ENCODE measurements around the gene YIPF1.

Gene YIPF1

DNA sequence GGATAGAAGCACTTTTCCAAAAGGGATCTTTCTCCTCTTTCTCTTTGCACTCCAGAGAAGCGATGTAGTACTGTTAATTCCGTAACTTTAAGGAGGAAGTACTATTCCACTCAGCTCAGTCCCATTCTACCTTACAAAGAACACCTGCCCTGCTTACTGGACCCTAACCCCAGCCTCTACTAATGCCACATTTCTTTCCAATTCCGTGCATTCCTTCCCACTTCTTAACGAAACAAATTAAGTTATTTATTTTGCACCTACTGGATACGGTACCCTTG, 52.0 kb downstream of the YIPF1 start:
- TF ChIP-seq GATA3 (IDR thresholded peaks at IDR 0.05; ENCODE audit: low read depth, low read length) (no peak), GATA2 (IDR thresholded peaks at IDR 0.05; ENCODE audit: low read depth, low read length) (no peak)

DNA sequence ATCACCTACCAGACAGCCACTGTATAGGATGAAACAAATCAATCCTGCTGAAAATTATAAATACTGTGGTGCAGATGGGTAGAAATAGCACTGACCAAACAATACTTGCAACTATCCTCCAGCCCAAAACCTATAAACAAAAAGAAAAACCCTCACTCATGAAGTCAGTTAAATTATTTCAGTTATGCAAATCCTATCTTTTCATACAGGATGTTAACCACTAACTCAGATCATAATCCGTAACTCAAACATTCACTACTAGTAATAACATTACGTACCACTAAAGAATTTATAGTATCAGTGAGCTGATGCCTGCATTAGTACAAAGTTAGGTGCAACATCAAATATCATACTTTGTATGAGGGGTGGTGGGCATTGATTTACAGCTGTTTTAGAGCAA, 54.1 kb downstream of the YIPF1 start:
- TF ChIP-seq GATA2 (IDR thresholded peaks at IDR 0.05; ENCODE audit: low read depth, low read length) (no peak), GATA3 (IDR thresholded peaks at IDR 0.05; ENCODE audit: low read depth, low read length) (no peak)

DNA sequence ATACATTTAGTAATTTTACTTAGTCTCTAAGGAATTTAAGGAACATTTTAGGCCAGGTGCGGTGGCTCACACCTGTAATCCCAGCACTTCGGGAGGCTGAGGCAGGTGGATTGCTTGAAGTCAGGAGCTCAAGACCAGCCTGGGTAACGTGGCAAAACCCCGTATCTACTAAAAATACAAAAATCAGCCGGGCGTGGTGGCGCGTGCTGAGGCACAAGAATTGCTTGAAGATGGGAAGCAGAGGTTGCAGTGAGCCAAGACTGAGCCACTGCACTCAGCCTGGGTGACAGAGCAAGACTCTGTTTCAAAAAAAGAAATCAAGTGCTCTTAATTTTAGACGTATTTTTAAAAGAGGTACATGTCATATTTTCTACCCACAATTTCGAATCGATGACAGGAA, 54.8 kb downstream of the YIPF1 start:
- TF ChIP-seq GATA2 (IDR thresholded peaks at IDR 0.05; ENCODE audit: low read depth, low read length), result no peak

DNA sequence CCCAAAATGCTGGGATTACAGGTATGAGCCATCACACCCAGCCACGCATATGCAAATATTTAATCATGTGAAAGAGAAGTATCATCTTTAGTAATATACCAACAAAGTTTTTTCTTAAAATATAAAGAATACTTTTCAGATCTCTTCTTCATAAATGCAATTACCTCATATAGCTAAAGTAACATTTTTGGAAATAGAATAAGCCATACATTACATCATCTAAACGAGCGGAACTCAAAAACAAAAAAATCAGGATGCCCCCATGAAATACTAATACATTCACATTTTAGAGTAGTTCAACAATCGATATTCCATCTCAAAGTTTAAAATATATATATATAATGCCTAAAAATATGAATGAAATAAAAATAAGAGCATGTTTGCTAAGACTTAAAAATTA, 56.2 kb downstream of the YIPF1 start:
- TF ChIP-seq GATA3 (IDR thresholded peaks at IDR 0.05; ENCODE audit: low read depth, low read length) (no peak), GATA2 (IDR thresholded peaks at IDR 0.05; ENCODE audit: low read depth, low read length) (no peak)

DNA sequence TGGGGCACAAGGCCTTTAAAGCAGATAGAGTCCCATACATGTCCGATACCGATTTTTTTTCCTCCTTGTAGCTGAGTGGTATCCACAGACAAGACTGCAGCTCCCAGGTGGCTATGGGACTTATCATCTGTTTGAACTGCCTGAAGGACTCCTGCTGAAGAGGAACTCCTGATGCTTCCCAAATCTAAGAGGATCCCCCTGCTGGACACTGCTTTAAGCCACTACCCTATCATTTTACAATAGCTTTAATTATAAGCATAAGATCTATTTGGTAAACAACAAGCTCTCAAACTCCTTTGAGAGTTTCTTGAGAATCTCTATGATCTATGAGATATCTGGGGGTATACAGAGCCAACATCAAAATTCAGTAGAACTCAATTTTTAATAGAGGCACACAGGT, 63.2 kb downstream of the YIPF1 start:
- TF ChIP-seq GATA3 (IDR thresholded peaks at IDR 0.05; ENCODE audit: low read depth, low read length) (no peak), GATA2 (IDR thresholded peaks at IDR 0.05; ENCODE audit: low read depth, low read length) (no peak)

DNA sequence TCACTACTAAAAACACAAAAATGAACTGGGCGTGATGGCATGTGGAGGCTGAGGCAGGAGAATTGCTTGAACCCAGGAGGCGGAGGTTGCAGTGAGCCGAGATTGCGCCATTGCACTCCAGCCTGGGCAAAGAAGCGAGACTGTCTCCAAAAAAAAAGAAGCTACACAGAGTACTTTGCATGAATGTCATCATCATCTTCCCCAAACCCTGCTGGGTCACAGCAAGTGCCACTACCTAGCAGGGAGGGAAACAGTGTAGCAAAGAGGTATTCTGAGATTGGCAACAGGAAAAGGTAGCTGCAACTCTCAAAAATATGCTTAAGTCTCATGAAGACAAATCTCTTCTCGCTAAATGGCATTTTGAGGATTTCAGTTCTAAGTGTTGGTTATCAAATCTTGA, 64.3 kb downstream of the YIPF1 start:
- TF ChIP-seq GATA2 (IDR thresholded peaks at IDR 0.05; ENCODE audit: low read depth, low read length), result no peak
- TF ChIP-seq GATA3 (IDR thresholded peaks at IDR 0.05; ENCODE audit: low read depth, low read length), result no peak

DNA sequence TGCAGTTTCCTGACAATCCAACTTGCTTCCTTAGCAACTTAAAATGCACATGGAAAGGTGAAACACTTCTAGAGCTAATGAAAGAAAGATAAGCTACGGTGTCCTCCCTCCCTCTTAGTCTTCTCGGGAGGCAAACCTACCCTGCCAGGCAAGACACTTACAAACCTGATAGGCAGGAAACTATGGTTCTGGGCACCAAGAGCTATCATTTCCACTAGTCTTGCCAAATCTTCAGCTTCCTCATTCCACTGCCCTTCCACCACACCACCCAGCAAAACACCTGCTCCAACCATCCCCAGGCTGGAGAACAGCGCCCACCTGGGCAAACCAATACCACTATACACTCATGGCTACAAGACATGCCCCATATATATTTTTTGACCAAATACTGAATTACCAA, 66.7 kb downstream of the YIPF1 start:
- TF ChIP-seq GATA3 (IDR thresholded peaks at IDR 0.05; ENCODE audit: low read depth, low read length) (no peak), GATA2 (IDR thresholded peaks at IDR 0.05; ENCODE audit: low read depth, low read length) (no peak)

DNA sequence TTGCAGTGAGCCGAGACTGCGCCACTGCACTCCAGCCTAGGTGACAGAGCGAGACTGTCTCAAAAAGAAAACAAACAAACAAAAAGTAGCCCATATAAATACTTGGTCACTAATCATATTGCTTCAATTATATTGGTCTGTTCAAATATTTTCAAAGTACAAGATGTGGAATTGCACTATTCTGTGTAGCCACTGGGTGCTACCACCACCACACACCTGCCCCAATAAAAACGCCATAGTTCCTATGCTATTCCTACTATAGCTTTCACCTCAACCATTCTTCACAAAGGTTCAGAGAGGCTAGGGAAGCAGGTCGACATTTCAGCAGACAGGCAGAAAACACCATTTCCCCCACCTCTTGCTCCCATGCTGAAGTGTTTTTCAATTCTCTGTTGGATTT, 68.2 kb downstream of the YIPF1 start:
- TF ChIP-seq GATA3 (IDR thresholded peaks at IDR 0.05; ENCODE audit: low read depth, low read length) (no peak), GATA2 (IDR thresholded peaks at IDR 0.05; ENCODE audit: low read depth, low read length) (no peak)

DNA sequence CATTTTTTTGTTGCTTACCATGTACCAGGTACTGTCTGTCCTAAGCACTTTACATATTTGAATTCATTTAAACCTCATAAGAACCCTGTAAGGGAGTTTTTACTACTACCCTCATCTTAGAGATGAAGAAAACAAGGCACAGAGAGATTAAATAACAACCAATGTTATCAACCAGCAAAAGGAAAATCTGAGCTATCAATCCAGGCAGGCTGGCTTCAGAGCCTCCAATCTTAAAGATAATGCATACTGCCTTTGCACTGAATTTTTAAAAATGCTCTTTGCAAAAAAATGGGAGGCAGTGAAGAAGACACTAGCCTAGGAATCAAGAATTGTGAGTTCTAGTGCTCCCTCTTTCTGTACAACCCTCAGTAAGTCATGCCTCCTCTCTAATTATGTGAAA, 70.2 kb downstream of the YIPF1 start:
- TF ChIP-seq GATA3 (IDR thresholded peaks at IDR 0.05; ENCODE audit: low read depth, low read length) (no peak), GATA2 (IDR thresholded peaks at IDR 0.05; ENCODE audit: low read depth, low read length) (no peak)

DNA sequence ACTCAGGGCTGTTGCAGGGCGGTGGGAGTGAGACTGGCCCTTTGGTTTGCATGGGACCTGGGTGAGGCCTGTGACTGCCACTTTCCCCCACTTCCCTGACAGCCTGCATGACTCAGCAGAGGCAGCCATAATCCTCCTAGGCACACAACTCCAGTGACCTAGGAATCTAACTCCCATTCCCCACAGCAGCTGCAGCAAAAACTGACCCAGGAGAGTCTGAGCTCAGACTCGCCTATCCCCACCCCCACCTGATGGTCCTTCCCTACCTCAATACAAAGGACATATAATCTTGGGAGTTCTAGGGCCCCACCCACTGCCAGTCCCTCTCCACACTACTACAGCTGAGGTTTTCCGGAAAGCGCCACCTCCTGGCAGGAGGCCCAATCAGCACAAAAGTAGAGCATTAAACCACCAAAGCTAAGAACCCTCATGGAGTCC, 78.2 kb downstream of the YIPF1 start:
- TF ChIP-seq GATA3 (IDR thresholded peaks at IDR 0.05; ENCODE audit: low read depth, low read length) (no peak), GATA2 (IDR thresholded peaks at IDR 0.05; ENCODE audit: low read depth, low read length) (no peak)

DNA sequence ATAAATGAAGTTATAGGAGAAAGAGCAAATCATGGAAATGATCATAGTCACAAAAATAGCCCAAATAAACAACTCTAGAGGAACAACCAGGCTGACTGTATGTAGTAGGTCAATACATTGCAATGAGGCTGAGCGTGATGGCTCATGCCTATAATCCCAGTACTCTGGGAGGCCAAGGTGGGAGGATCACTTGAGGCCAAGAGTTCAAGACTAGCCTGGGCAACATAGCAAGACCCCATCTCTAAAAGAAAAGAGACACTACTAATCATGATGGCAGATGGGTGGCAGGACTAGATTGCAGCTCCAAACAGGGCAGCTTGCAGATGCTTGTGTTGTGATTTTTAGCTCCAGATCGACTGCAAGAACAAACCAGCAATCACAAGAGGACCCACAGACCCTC, 79.1 kb downstream of the YIPF1 start:
- TF ChIP-seq GATA2 (IDR thresholded peaks at IDR 0.05; ENCODE audit: low read depth, low read length) (no peak), GATA3 (IDR thresholded peaks at IDR 0.05; ENCODE audit: low read depth, low read length) (no peak)

DNA sequence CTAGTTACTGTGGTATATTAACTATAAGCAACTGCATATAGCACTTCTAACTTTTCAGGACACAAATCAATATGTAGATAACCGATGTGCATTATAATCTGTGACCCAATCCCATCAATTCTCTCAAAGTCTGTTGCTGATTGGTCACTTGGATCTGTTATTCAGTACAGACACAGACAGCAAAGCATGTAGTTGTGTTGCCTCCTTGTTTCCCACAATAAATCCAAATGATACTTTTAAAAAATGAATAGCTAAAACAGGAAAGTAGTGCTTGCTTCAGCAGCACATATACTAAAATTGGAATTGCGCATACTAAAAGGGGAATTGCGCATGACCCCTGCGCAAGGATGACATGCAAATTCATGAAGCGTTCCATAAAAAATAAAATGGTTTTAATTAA, 79.6 kb downstream of the YIPF1 start:
- TF ChIP-seq GATA3 (IDR thresholded peaks at IDR 0.05; ENCODE audit: low read depth, low read length), result no peak
- TF ChIP-seq GATA2 (IDR thresholded peaks at IDR 0.05; ENCODE audit: low read depth, low read length), result no peak

DNA sequence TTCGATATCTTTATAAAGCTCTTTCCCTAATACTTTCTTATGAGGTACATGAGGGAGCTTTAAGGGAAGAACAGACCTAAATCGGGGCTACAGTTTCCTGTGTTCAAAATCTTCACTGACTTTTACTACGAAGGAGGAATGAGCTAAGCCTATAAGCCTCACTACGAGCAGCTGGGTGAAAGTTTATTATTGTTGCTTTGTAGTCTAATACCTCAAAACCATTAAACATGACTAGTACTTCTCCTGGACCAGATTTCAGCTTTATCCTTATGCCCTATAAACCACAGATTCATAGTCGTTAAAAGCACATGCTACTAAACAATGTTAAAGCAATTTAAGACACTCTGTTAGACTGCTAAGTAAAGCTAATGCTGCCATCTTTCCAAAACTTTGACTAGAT, 81.7 kb downstream of the YIPF1 start:
- TF ChIP-seq GATA3 (IDR thresholded peaks at IDR 0.05; ENCODE audit: low read depth, low read length), result no peak
- TF ChIP-seq GATA2 (IDR thresholded peaks at IDR 0.05; ENCODE audit: low read depth, low read length), result no peak

DNA sequence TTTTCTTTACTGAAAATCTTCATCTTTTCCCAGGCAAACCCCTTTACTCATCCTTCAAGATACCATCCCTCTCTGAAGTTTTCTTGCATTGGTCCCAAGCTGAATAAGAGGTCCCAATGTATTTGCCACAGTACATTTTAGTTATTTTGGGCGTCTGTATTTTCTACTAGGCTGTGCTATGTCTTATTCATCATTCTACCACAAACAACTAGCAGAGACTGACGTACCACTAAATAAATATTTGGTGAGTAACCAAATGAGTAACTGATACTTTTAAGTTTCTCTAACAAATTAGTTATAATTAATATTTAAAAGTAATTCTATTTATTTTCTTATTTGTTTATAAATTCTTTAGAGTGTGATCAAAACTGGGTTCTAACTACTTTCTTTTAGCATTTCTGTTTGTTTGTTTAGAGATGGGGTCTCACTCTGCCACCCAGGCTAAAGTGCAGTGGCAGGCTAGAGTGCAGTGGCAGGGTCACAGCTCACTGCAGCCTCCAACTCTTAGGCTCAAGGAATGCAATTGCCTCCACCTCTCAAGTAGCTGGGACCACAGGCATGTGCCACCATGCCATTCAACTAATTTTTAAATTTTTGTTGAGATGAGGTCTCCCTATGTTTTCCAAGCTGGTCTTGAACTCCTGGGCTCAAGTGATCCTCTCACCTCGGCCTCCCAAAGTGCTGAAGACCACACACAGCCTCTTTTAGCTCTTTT, 84.6 kb downstream of the YIPF1 start:
- TF ChIP-seq GATA3 (IDR thresholded peaks at IDR 0.05; ENCODE audit: low read depth, low read length), result no peak
- no peak for TF ChIP-seq GATA2 (IDR thresholded peaks at IDR 0.05; ENCODE audit: low read depth, low read length)

DNA sequence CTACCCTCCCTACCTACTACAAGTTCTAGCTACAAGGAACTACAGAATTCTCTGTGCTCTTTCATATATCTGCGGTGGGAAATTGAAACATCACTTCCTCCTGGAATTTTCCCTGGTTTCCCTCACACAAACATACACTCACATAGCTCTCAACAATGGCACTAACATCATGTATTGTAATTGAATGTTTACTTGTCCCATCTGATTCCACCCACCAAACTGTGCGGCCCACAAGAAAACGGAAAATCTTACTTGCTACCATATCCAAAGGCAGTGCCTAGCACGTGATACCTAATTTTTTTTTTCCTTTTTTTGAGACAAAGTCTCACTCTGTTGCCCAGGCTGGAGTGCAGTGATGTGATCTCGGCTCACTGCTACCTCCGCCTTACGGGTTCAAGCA, 85.4 kb downstream of the YIPF1 start:
- TF ChIP-seq GATA2 (IDR thresholded peaks at IDR 0.05; ENCODE audit: low read depth, low read length) (no peak), GATA3 (IDR thresholded peaks at IDR 0.05; ENCODE audit: low read depth, low read length) (no peak)

Measured in SH-SY5Y (cell line).